ENCODE data around the gene AGBL5. TPM values are rescaled to one million over a fixed set of nuclear protein-coding genes. Genes with fewer than 3 reads are reported as not detected.

AGBL5 gene
- total and polyA plus RNA-seq, 2 donors (not counting 1 experiment from before 2014, with no cell fraction given): 10.0 to 17.5 TPM

- intact Hi-C loops (cut with micrococcal nuclease): no loop called here
- Mint-ChIP-seq H3K27me3 (no peaks in the 10 kb centered on the region), H3K4me3 (peak overlapping the region; percentile 84), H3K9me3 (ENCODE audit: insufficient read depth) (no peaks in the 10 kb centered on the region), H3K4me1 (peaks cover 67% of the 10 kb centered on the region), H3K27ac (peak overlapping the region; percentile 32)
- no peak for TF ChIP-seq EZH2 (IDR thresholded peaks at IDR 0.05; ENCODE audit: borderline replicate concordance, insufficient read depth, low read depth, low read length, poor library complexity, severe bottlenecking)
- no peak for TF ChIP-seq CTCF (IDR thresholded peaks at IDR 0.05)
- Histone ChIP-seq H3K27ac (ENCODE audit: low read length in 2 of 2) (no peak overlapping the region), H4K20me1 (ENCODE audit: control insufficient read depth, insufficient read depth, low read length, poor library complexity, severe bottlenecking) (peaks cover 17% of the 10 kb centered on the region), H2AFZ (ENCODE audit: insufficient read depth, low read depth, low read length, poor library complexity, severe bottlenecking) (no peak overlapping the region), H3K36me3 (replicated peaks in 1 of 2; ENCODE audit: control extremely low read depth in 1 of 2, control insufficient read depth in 1 of 2, extremely low read depth in 1 of 2, insufficient read depth in 2 of 2, low read length in 1 of 2) (peaks cover 6 to 23% of the 10 kb centered on the region in 2 experiments), H3K9me3 (ENCODE audit: control extremely low read depth in 1 of 3, control insufficient read depth in 2 of 3, insufficient read depth in 1 of 3, low read length in 2 of 3) (no peaks in the 10 kb centered on the region), H3K4me2 (replicated peaks; ENCODE audit: low read depth, low read length, poor library complexity, severe bottlenecking) (no peak overlapping the region), H3K79me2 (ENCODE audit: control insufficient read depth, insufficient read depth, low read length) (peaks cover 33% of the 10 kb centered on the region), H3K9ac (ENCODE audit: low read length) (no peak overlapping the region), H3K4me3 (ENCODE audit: control extremely low read depth in 1 of 5, extremely low read depth in 1 of 5, insufficient read depth in 1 of 5, low read depth in 2 of 5, low read length in 4 of 5) (no peak overlapping the region), H3K27me3 (replicated peaks in 1 of 4; ENCODE audit: control extremely low read depth in 1 of 4, control insufficient read depth in 3 of 4, insufficient read depth in 4 of 4, low read length in 3 of 4) (no peaks in the 10 kb centered on the region), H3K4me1 (ENCODE audit: control insufficient read depth in 2 of 2, insufficient read depth in 2 of 2, low read length in 2 of 2) (peaks cover 35 to 43% of the 10 kb centered on the region in 2 donors)
- WGBS (ENCODE audit: insufficient coverage): 84% methylated on average over 3 of the region's 5 CpGs
- CTCF ChIA-PET: interaction anchor here (0.6 to 3.3 kb wide), 6 partner anchors 9 to 660 kb away, joined by 4 to 30 read pairs (median 9); partner anchors contain the start of gene KHK
- ATAC-seq (ENCODE audit: low read depth): no peak
- POLR2A ChIA-PET: interaction anchor here (1.2 to 3.4 kb wide), 2 partner anchors 9 to 22 kb away, joined by 4 to 48 read pairs; partner anchors contain the start of gene AGBL5
- no peak for DNase-seq
Measured at GRCh38 chr2:27072920-27073319, 21.5 kb downstream of the AGBL5 start.

- Histone ChIP-seq H3K4me2 (replicated peaks; ENCODE audit: low read depth, low read length, poor library complexity, severe bottlenecking) (no peak overlapping the region), H3K4me1 (ENCODE audit: control insufficient read depth in 2 of 2, insufficient read depth in 2 of 2, low read length in 2 of 2) (peaks cover 35 to 44% of the 10 kb centered on the region in 2 donors), H3K4me3 (ENCODE audit: control extremely low read depth in 1 of 5, extremely low read depth in 1 of 5, insufficient read depth in 1 of 5, low read depth in 2 of 5, low read length in 4 of 5) (no peak overlapping the region), H3K9ac (ENCODE audit: low read length) (no peak overlapping the region), H3K27ac (ENCODE audit: low read length in 2 of 2) (no peak overlapping the region), H3K36me3 (replicated peaks in 1 of 2; ENCODE audit: control extremely low read depth in 1 of 2, control insufficient read depth in 1 of 2, extremely low read depth in 1 of 2, insufficient read depth in 2 of 2, low read length in 1 of 2) (peaks cover under 1 to 15% of the 10 kb centered on the region in 2 experiments), H3K79me2 (ENCODE audit: control insufficient read depth, insufficient read depth, low read length) (peaks cover 25% of the 10 kb centered on the region), H4K20me1 (ENCODE audit: control insufficient read depth, insufficient read depth, low read length, poor library complexity, severe bottlenecking) (peaks cover 13% of the 10 kb centered on the region), H3K9me3 (ENCODE audit: control extremely low read depth in 1 of 3, control insufficient read depth in 2 of 3, insufficient read depth in 1 of 3, low read length in 2 of 3) (no peaks in the 10 kb centered on the region), H2AFZ (ENCODE audit: insufficient read depth, low read depth, low read length, poor library complexity, severe bottlenecking) (no peak overlapping the region), H3K27me3 (replicated peaks in 1 of 4; ENCODE audit: control extremely low read depth in 1 of 4, control insufficient read depth in 3 of 4, insufficient read depth in 4 of 4, low read length in 3 of 4) (peaks cover 0 to under 1% (median under 1%) of the 10 kb centered on the region in 4 experiments)
- ATAC-seq (ENCODE audit: low read depth) (no peak), DNase-seq (no peak)
- Mint-ChIP-seq H3K4me1 (peaks cover 66% of the 10 kb centered on the region), H3K27me3 (no peaks in the 10 kb centered on the region), H3K9me3 (ENCODE audit: insufficient read depth) (no peaks in the 10 kb centered on the region), H3K4me3 (peak overlapping the region; percentile 10), H3K27ac (peak overlapping the region; percentile 23)
- POLR2A ChIA-PET: no interaction called here
- TF ChIP-seq EZH2 (IDR thresholded peaks at IDR 0.05; ENCODE audit: borderline replicate concordance, insufficient read depth, low read depth, low read length, poor library complexity, severe bottlenecking): no peak
- no peak for TF ChIP-seq CTCF (IDR thresholded peaks at IDR 0.05)
- WGBS (ENCODE audit: insufficient coverage): 92% methylated on average over 2 of the region's 2 CpGs
- CTCF ChIA-PET: interaction anchor here (0.7 to 1.6 kb wide), 4 partner anchors 11 to 33 kb away, joined by 3 read pairs; partner anchors contain the start of gene AGBL5
- intact Hi-C loops (cut with micrococcal nuclease): no loop called here
Measured at GRCh38 chr2:27073782-27074181, 22.3 kb downstream of the AGBL5 start.
